ENCODE measurements around the gene NECAB2.

The NECAB2 gene

DNA sequence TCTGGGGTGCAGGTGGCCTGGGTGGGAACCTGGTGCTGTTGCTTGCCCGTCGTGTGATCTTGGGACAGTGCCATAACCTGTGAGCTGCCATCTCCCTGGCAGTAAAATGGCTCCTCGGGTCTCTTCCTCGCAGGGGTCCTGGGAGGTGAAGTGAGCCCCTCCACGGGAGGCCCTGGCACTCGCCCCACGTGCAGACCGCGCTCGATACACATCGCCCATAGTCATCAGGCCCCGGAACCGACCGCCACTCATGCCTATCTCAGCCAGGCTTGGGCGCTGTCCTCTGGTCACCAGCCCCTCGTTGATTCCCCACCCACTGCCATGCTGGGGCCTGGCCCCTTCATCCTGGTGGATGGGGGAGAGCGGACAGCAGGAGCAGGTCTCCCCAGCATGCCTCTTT lies 36.5 kb upstream of the NECAB2 start:
- in situ Hi-C loops (cut with MboI; ENCODE audit: low sequenced_read_pairs, unreplicated experiment), result no loop called here
- TF ChIP-seq, protein P1, sequence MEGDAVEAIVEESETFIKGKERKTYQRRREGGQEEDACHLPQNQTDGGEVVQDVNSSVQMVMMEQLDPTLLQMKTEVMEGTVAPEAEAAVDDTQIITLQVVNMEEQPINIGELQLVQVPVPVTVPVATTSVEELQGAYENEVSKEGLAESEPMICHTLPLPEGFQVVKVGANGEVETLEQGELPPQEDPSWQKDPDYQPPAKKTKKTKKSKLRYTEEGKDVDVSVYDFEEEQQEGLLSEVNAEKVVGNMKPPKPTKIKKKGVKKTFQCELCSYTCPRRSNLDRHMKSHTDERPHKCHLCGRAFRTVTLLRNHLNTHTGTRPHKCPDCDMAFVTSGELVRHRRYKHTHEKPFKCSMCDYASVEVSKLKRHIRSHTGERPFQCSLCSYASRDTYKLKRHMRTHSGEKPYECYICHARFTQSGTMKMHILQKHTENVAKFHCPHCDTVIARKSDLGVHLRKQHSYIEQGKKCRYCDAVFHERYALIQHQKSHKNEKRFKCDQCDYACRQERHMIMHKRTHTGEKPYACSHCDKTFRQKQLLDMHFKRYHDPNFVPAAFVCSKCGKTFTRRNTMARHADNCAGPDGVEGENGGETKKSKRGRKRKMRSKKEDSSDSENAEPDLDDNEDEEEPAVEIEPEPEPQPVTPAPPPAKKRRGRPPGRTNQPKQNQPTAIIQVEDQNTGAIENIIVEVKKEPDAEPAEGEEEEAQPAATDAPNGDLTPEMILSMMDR (IDR thresholded peaks at IDR 0.05; ENCODE audit: borderline replicate concordance, control extremely low read depth, extremely low read depth, insufficient read depth, missing control alignments), result no peak
- no peak for DNase-seq (ENCODE audit: low spot score)

DNA sequence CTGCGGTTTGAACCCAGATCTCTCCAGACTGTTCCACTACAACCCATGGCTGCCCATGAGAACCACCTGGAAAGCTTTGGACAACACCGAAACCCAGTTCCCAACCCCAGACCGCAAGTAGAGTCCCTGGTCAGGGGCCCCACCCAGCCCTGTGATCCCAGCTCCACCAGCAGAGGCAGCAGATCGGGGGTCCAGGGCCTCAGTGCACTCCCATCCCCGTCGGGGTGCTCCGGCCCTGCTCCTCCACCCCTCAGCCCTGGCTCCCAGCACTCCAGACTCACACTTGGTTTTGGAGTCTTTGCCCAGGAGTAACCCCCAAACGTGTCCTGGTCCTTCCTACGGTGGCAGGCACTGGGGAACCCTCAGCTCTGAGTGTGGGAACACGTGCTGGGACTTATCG lies 35.7 kb upstream of the NECAB2 start:
- TF ChIP-seq, protein P1 (IDR thresholded peaks at IDR 0.05; ENCODE audit: borderline replicate concordance, control extremely low read depth, extremely low read depth, insufficient read depth, missing control alignments), result no peak
- in situ Hi-C loops (cut with MboI; ENCODE audit: low sequenced_read_pairs, unreplicated experiment), result no loop called here
- DNase-seq (ENCODE audit: low spot score), result no peak

DNA sequence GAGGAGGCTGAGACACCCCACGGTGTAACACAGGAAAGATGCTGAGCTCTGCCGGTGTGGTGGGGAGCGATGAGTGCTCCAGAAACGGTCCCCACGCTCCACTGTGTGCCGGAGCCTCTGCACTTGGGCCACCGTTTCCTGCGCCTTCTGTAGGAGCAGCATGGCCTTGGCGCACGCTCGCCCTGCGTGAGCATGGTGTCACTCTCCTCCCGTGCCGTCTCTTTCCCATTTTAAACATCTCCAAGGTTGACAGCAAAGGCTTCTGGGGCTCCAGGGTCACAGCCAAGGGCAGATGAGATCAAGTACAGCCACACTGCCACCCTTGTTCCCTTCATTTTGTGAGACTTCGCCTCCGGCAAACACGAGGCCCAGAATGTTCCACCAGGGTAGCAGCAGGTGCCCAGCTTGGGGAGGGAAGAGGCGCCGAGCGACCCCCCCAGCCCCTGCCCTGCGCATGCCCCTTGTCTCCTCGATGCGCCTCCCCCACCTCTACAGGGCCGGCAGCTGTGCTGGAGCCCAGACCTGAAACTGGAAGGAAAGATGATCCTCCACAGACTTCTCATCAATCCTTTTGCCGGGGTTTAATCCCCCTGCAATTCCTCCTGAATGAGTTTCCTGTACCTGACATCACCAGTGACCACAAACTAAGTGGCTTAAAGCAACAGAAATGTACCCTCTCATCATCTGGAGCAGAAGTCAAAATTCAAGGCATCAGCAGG lies 34.9 kb upstream of the NECAB2 start:
- in situ Hi-C loops (cut with MboI; ENCODE audit: low sequenced_read_pairs, unreplicated experiment), result no loop called here
- no peak for DNase-seq (ENCODE audit: low spot score)
- TF ChIP-seq, protein P1 (IDR thresholded peaks at IDR 0.05; ENCODE audit: borderline replicate concordance, control extremely low read depth, extremely low read depth, insufficient read depth, missing control alignments), result no peak

DNA sequence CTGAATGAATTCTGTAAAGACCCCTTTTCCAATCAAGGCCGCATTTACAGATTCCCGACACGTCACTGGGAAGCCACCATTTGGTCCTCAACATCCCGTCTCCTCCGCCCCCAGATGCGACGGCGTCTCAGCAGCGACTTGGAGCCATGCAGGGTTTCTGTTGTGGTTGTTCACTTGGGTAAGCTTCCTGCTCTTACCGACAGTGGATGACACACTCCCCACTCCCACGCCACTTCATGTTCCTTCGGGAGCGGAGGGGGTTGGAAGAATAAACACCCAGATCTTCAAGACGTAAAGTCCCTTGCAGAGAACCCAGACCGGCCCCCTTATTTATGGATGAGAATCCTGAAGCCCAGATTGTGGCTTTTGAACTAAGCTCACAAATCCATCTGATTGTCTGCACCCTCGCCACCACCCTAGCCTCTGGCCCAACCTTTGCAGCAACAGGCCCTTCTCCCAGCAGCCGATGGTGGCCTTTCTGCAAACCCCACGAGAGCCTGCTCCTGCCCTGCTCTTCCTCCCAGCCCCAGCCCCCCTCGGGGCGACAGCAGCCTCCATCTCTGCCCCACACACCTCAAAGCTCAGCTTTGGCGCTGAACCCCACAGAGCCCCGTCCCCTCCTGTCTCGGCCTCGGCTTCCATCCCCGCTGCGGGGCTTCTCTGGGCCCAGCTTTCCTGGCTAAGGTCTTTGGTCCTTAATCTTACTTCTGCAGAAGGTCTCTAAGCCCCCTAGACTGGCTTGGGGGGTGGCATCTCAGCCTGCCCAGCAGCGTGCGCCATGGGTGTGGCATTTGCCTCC lies 34.0 kb upstream of the NECAB2 start:
- DNase-seq (ENCODE audit: low spot score), result no peak
- TF ChIP-seq, protein P1 (IDR thresholded peaks at IDR 0.05; ENCODE audit: borderline replicate concordance, control extremely low read depth, extremely low read depth, insufficient read depth, missing control alignments), result no peak
- in situ Hi-C loops (cut with MboI; ENCODE audit: low sequenced_read_pairs, unreplicated experiment), result no loop called here

DNA sequence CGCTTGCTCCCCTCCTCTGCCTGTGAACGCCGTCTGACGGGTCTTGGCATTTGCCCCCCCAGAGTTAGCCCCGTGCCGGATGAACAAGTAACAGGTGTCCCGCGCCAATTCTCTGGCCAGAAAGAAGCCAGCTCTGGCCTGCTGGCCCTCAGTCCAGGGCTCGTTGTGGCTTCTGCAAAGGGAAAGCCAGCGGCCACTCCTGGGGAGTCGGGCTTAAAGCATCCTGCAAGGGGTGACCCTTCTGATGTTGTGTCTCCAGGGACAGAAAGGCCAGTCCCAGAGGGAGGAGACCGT lies 33.4 kb upstream of the NECAB2 start:
- no peak for DNase-seq (ENCODE audit: low spot score)
- in situ Hi-C loops (cut with MboI; ENCODE audit: low sequenced_read_pairs, unreplicated experiment), result no loop called here
- TF ChIP-seq, protein P1 (IDR thresholded peaks at IDR 0.05; ENCODE audit: borderline replicate concordance, control extremely low read depth, extremely low read depth, insufficient read depth, missing control alignments), result no peak

DNA sequence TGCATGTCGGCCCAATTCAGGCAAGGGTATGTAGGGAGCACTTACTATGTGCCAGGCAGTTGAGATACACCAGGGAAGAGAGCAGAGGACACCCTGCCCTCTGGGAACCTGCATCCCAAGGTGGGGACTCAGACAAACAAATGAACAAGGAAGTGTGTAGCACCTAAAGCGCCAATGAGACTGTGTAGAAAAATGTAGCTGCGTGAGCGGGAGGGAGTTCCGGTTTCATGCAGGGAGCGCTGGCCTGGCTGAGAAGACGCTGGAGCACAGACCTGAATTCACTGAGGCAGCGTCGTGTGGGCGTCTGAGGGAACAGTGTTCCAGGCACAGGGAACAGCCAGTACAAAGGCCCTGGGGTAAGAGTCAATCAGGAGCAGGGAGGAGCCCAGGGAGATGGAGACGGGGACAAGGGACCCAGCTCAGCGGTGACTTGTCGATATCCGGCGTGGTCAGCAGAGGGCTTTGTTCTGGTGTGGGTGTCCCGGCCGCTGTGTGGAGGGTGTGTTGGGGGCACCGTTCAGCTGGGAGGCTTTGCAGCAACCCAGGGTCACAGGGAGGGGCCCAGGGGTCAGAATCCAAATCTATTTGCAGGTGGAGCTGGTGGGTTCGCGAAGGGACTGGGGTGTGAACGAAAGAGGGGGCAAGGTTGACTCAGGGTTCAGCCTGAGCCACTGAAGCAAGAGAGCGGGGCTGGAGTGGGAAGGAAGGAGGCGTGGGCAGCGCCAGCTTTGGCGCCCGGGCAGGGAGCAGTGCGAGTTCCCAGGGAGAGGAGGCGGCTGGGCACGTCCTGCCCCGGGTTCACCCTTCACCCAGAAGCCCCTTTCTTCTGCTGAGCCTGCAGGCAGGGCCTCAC lies 32.8 kb upstream of the NECAB2 start:
- in situ Hi-C loops (cut with MboI; ENCODE audit: low sequenced_read_pairs, unreplicated experiment), result no loop called here
- DNase-seq (ENCODE audit: low spot score), result no peak
- TF ChIP-seq, protein P1 (IDR thresholded peaks at IDR 0.05; ENCODE audit: borderline replicate concordance, control extremely low read depth, extremely low read depth, insufficient read depth, missing control alignments), result no peak
